Medulla oblongata (tissue), 1 donor: Measurements from ENCODE around the gene ACAP3.
A peak's percentile ranks its signal among the peaks of the same experiment; 100 is the strongest.

Experiments used
- DNase-seq: peaks from one replicate; pipeline ENCODE4 v3.0.0-alpha.2; 2015; ENCODE audit errors: extremely low spot score

Gene ACAP3

GRCh38 chr1:1300352-1300739 lies 7.4 kb downstream of the ACAP3 start:
- DNase-seq, result no peak

GRCh38 chr1:1299686-1300351 lies 7.9 kb downstream of the ACAP3 start:
- DNase-seq, result no peak

- DNase-seq, result peak; percentile 93
Measured at GRCh38 chr1:1298861-1299685, 8.7 kb downstream of the ACAP3 start.

GRCh38 chr1:1297802-1298424 lies 9.8 kb downstream of the ACAP3 start:
- DNase-seq, result no peak

GRCh38 chr1:1296070-1297061 lies 11.4 kb downstream of the ACAP3 start:
- DNase-seq, result no peak

GRCh38 chr1:1295154-1295923 lies 12.4 kb downstream of the ACAP3 start:
- DNase-seq, result no peak

- no peak for DNase-seq
Measured at GRCh38 chr1:1294250-1294890, 13.4 kb downstream of the ACAP3 start.

- no peak for DNase-seq
Measured at GRCh38 chr1:1293263-1294249, 14.2 kb downstream of the ACAP3 start.

GRCh38 chr1:1292851-1293250 lies 14.9 kb downstream of the ACAP3 start:
- no peak for DNase-seq

GRCh38 chr1:1292442-1292779 lies 15.3 kb downstream of the ACAP3 start:
- DNase-seq, result no peak

- DNase-seq, result peak; percentile 31
Measured at GRCh38 chr1:1291548-1292441, 15.9 kb downstream of the ACAP3 start.

GRCh38 chr1:1291023-1291528 lies 16.7 kb downstream of the ACAP3 start:
- no peak for DNase-seq

- DNase-seq, result no peak
Measured at GRCh38 chr1:1290238-1290731, 17.4 kb downstream of the ACAP3 start.

- no peak for DNase-seq
Measured at GRCh38 chr1:1287288-1288110, 20.2 kb downstream of the ACAP3 start.

- DNase-seq, result no peak
Measured at GRCh38 chr1:1286313-1287261, 21.1 kb downstream of the ACAP3 start.
